OCI-LY1 (cell line): ENCODE results near the gene S1PR4.

Experiments used
- EZH2 ChIP-seq: fragments of 200-600 bp; sonication (generic), shearing (Covaris generic); IDR thresholded peaks from 2 replicates; pipeline ENCODE4 v1.8.0; 2017; ENCODE audit warnings: borderline replicate concordance, mixed run types, mild to moderate bottlenecking, antibody characterized with exemption, low read length, moderate library complexity, mixed read lengths
- TF ChIP-seq, protein P1 (sequence below): fragments of 200-600 bp; sonication (generic), shearing (Covaris generic); IDR thresholded peaks from 2 replicates; pipeline ENCODE4 v1.5.1; 2017; ENCODE audit warnings: mild to moderate bottlenecking, antibody characterized with exemption, low read length, moderate library complexity, mixed read lengths

DNA sequence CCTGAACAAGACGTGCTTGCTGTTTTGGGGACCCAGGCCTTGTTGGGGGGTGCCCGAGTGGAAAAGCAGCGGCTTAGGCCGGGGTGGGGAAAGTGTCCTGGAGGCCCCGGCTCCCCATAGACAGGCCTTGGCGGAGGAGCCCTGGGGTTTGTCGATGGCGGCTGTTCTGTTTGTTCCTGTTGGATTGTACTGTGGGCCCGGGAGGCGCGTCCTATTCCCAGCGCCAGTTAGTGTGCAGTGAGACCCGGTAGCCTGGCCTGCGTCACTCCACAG lies 18.3 kb downstream of the S1PR4 start:
- TF ChIP-seq, protein P1, sequence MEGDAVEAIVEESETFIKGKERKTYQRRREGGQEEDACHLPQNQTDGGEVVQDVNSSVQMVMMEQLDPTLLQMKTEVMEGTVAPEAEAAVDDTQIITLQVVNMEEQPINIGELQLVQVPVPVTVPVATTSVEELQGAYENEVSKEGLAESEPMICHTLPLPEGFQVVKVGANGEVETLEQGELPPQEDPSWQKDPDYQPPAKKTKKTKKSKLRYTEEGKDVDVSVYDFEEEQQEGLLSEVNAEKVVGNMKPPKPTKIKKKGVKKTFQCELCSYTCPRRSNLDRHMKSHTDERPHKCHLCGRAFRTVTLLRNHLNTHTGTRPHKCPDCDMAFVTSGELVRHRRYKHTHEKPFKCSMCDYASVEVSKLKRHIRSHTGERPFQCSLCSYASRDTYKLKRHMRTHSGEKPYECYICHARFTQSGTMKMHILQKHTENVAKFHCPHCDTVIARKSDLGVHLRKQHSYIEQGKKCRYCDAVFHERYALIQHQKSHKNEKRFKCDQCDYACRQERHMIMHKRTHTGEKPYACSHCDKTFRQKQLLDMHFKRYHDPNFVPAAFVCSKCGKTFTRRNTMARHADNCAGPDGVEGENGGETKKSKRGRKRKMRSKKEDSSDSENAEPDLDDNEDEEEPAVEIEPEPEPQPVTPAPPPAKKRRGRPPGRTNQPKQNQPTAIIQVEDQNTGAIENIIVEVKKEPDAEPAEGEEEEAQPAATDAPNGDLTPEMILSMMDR = no peak
- no peak for TF ChIP-seq EZH2
